Erythroblast (primary cell): ENCODE measurements around the gene SPSB3.

ENCODE experiments used
- GATA1 ChIP-seq: IDR thresholded peaks from 2 replicates; pipeline ENCODE4 v1.6.1; 2011; ENCODE audit warnings: low read depth, mild to moderate bottlenecking, control low read depth, low read length, moderate library complexity
- POLR2A ChIP-seq: IDR thresholded peaks from 2 replicates; pipeline ENCODE4 v1.6.1; 2011; ENCODE audit warnings: mild to moderate bottlenecking, low read length

DNA sequence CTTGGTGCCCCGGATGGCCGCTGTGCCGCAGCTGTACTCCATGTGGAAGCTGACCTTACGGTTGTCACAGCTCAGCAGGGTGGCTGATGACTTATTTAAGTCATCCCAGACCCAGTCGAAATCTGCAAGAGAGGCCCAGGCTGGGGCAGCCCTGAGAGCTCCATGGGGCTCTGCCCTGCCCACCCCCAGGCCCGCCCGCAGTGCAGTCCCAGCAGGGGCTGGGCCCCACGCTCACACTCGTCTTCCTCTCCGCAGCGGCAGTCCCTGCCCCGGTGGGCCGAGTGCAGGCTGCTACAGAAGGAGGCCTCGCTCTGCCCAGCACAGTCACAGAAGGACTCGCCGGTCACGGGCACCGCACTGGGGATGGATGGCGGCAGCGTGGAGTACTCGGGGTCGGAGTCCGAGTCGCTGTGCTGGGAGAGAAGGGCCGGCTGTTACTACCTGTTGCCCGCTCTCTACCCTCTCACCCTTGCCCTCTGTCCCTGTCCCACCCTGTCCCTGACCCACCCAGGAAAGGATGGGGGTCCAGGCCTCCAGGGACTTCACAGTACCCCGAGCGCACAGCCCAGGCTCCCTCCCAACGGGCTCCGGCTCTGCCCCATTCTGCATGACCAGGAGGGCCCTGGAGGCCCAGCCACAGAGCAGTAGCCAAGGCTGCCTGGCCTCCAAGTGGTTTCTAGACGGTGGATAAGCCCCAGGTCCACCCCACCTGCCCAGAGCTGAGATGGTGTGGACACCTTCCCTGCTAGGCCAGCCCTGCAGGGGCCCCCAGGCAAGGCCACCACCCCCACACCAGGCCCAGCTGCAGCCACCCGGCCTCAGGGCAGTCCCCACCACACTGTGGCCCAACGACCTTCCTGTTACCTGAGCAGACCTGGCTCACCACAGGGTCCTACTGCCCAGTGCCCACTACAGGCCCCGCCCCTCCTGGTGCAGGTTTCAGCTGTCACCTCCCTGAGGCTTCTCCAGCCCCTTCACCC is 3.9 kb downstream of the SPSB3 start:
- TF ChIP-seq POLR2A (no peak), GATA1 (no peak)
